H1 (cell line): ENCODE results near the gene SLC39A11. TPM values are rescaled to one million over a fixed set of nuclear protein-coding genes. Genes with fewer than 3 reads are reported as not detected.

ENCODE experiments used
- ATF3 ChIP-seq: IDR thresholded peaks from 2 replicates; pipeline ENCODE4 v1.6.1; 2011; ENCODE audit warnings: low read depth, mild to moderate bottlenecking, low read length; ENCODE audit not compliant: insufficient read depth
- EZH2 ChIP-seq: fragments of 200-600 bp; sonication (generic); IDR thresholded peaks from 2 replicates; pipeline ENCODE4 v1.7.1; 2012; ENCODE audit warnings: low read depth, mild to moderate bottlenecking, moderate library complexity, low read length, inconsistent platforms; ENCODE audit not compliant: severe bottlenecking
- HDAC6 ChIP-seq: IDR thresholded peaks from one replicate; pipeline ENCODE4 v1.7.1; 2012; ENCODE audit warnings: low read depth, mild to moderate bottlenecking, inconsistent platforms, low read length, moderate library complexity
- MAX ChIP-seq: IDR thresholded peaks from 2 replicates; pipeline ENCODE4 v1.6.1; 2012; ENCODE audit warnings: inconsistent platforms
- RNF2 ChIP-seq: fragments of 200-900, 300-1000 bp; sonication (generic); IDR thresholded peaks from 2 replicates; pipeline ENCODE4 v1.7.1; 2016; ENCODE audit warnings: borderline replicate concordance, low read depth, mild to moderate bottlenecking, antibody characterized with exemption, low read length; ENCODE audit not compliant: poor library complexity, severe bottlenecking; ENCODE audit errors: missing control alignments
- SAP30 ChIP-seq: fragments of 300-600 bp; sonication (generic); IDR thresholded peaks from 2 replicates; pipeline ENCODE4 v1.7.1; 2012; ENCODE audit warnings: low read length, moderate library complexity, mild to moderate bottlenecking, inconsistent platforms; ENCODE audit not compliant: insufficient read depth, insufficient replicate concordance
- polyA plus RNA-seq, 7 experiments: library from polyadenylated mRNA; depleted of rRNA in 3 of 7; stranded (reverse) in 5 of 7; unstranded in 2 of 7; fragments of >200 nt in 5 of 7; fragments of 200-250 nt in 2 of 7; gene quantifications; 1 replicate in 5 of 7; 2 replicates in 1 of 7; 4 replicates in 1 of 7; pipeline versions ENCODE4 v1.2.1 to v1.2.3, GENCODE V29; 2011 to 2013; ENCODE audit warnings: missing spikeins in 2 of 7, mixed read lengths in 2 of 7
- total RNA-seq: library from RNA; stranded (reverse); fragmentation: NEBNext Ultra II Directional; extraction: Animal tissue kit (Norgen Biotek cat#: 25700); gene quantifications from 2 replicates; pipeline ENCODE4 v1.2.1, GENCODE V29; 2021

SLC39A11 gene
- total and polyA plus RNA-seq, 2 of the 8 experiments (the other 6 are each of a cell fraction or from before 2014, with no cell fraction given): 12.2 to 19.6 TPM

- TF ChIP-seq EZH2: no peak
- TF ChIP-seq HDAC6: no peak
- no peak for TF ChIP-seq MAX
- TF ChIP-seq ATF3: no peak
- no peak for TF ChIP-seq SAP30
- no peak for TF ChIP-seq RNF2
Observed at GRCh38 chr17:73022694-73023093, 69.8 kb downstream of the SLC39A11 start (continued).
